Testis (tissue), 2 donors: ENCODE measurements around the gene TMEM41A.

ENCODE experiments used
- POLR2A ChIP-seq: fragments of 450-650 bp; IDR thresholded peaks from one replicate; pipeline ENCODE4 v1.6.1; 2017; ENCODE audit warnings: antibody characterized with exemption, mild to moderate bottlenecking, moderate library complexity
- TF ChIP-seq, protein P1 (sequence below), 3 experiments: fragments of 450-650 bp in 2 of 3; fragments of 200-600 bp in 1 of 3; sonication (generic) in 1 of 3; IDR thresholded peaks; one replicate each; pipeline ENCODE4 v1.5.1; 2016 to 2019; ENCODE audit warnings: antibody characterized with exemption in 3 of 3, mild to moderate bottlenecking in 2 of 3, moderate library complexity in 1 of 3

DNA sequence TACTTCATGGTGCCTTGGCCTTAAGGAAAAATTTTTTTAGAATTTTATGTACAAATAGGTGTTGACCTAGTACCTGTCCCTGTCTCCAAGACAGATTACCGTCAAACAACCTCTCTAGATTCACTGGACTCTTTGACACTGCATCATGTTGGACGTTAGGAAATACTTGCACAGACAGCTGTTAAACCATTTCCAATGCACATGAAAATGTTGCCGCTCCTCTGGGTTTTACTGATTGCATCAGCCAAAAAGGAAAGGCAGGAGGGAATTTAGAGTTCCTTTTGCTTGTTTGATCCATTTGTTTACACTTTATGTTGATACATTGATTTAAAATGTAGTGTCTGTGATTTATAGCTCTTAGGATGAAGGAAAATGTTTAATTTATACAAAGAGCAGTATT lies 14.5 kb downstream of the TMEM41A start:
- TF ChIP-seq POLR2A: no peak
- TF ChIP-seq, protein P1, sequence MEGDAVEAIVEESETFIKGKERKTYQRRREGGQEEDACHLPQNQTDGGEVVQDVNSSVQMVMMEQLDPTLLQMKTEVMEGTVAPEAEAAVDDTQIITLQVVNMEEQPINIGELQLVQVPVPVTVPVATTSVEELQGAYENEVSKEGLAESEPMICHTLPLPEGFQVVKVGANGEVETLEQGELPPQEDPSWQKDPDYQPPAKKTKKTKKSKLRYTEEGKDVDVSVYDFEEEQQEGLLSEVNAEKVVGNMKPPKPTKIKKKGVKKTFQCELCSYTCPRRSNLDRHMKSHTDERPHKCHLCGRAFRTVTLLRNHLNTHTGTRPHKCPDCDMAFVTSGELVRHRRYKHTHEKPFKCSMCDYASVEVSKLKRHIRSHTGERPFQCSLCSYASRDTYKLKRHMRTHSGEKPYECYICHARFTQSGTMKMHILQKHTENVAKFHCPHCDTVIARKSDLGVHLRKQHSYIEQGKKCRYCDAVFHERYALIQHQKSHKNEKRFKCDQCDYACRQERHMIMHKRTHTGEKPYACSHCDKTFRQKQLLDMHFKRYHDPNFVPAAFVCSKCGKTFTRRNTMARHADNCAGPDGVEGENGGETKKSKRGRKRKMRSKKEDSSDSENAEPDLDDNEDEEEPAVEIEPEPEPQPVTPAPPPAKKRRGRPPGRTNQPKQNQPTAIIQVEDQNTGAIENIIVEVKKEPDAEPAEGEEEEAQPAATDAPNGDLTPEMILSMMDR (IDR thresholded peaks at IDR 0.05): no peak
